D341Med (cell line): ENCODE data around the gene BORA.
"Not testable (repeated sequence)": the region's sequence is repeated elsewhere in the genome, so short reads cannot be mapped to it uniquely, and the experiment has no call there.

Experiments used
- DNase-seq: peaks from one replicate; pipeline ENCODE4 v3.0.0; 2012; ENCODE audit warnings: low spot score

Gene BORA

GRCh38 chr13:72727417-72728289, at the start of gene BORA, which contains the start of gene MZT1:
BORA (plus strand) TSS chr13:72727923; CDS start chr13:72728941, 1,018 bp downstream.
MZT1 (minus strand) TSS chr13:72727629; CDS start chr13:72727602, 27 bp downstream.
- peak; percentile 94 for DNase-seq

GRCh38 chr13:72678312-72678711, 49.4 kb upstream of the BORA start:
- DNase-seq, result no peak

DNA sequence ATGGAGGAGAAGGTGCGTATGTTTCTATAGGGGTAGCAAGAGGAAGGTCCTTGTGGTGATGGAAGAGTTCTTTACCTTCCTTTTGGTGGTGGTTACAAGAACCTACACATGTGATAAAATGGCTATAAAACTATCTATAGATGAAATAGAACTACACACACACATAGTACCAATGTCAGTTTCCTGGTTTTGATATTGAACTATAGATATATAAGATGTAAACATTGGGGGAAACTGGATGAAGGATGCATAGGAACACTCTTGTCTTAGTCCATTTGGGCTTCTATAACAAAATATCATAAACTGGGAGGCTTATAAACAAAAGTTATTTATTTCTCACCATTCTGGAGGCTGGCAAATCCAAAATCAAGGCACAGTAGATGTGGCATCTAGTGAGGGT, 47.4 kb upstream of the BORA start:
- DNase-seq, result no peak

- DNase-seq, result no peak
Observed at GRCh38 chr13:72686766-72687165, 41.0 kb upstream of the BORA start.

DNA sequence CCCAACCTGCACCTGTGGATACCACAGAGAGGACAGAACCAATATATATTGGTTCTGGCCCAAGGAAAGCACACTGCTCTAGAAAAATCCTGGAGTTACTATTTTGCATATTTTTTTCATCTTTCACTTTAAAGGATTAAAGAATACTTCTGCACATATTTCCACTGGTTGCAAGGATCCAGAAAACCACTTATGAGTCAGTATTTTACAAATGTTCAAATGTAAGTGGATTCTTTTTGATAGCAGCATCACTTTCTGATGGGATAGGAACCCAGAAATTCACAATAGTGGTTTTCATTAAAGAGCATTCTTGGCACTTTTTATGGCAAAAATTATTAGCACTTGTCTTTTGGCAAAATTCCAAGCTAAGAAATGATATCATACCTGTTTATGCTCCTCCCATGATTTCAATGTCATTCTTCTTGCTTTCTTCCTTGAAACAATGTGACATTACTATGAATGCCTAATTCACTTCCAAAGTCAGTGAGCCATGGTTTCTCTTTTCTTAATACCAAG, 38.5 kb upstream of the BORA start:
- DNase-seq, result no peak

- DNase-seq, result no peak
Observed at GRCh38 chr13:72692884-72693514, 34.7 kb upstream of the BORA start.

DNA sequence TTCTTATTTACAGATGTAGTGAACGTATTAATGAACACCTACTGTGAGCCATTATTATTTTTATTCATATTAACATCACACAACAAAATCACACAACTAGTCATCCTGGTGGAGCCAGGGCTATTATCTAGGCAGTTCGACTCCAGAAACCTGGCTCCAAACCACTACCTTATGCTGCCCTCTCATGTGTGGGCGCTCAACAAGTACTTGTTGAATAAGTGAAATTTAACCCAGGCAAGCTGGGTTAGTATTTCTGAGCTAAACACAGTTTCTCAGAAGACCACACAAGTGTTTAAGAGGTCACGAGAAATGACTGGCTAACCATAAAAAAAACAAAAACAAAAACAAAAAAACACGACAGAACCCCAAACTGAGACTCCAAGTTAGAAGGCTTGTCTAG, 33.9 kb upstream of the BORA start:
- DNase-seq, result no peak

GRCh38 chr13:72694314-72694713, 33.4 kb upstream of the BORA start:
- no peak for DNase-seq

GRCh38 chr13:72696579-72696978, 31.1 kb upstream of the BORA start:
- DNase-seq, result no peak

- no peak for DNase-seq
Observed at GRCh38 chr13:72698164-72698563, 29.6 kb upstream of the BORA start.

DNA sequence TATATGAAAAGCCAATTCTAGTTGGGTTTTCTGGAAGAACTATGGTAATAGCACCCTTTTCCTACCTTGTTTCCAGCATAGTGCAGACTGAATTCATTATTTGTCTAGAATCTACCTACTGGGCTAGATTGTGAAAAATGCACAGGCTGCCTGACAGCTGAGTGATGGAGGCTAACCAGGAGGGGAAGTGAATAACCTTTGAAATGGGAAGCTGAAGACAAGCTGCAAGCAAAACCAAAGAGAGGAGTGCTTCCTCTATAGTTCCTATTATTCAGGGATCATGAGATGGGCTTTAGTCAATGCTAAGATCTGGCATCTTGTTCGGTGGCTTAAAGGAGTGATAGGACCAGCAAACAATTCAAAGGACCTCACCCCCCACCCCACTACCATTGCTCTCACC, 27.2 kb upstream of the BORA start:
- DNase-seq, result no peak

GRCh38 chr13:72716776-72717175, 10.9 kb upstream of the BORA start:
- no peak for DNase-seq

GRCh38 chr13:72726185-72726584, 1.5 kb upstream of the BORA start:
- not testable (repeated sequence) for DNase-seq

GRCh38 chr13:72726726-72727416, 852 bp upstream of the BORA start:
- DNase-seq, result peak; percentile 79

DNA sequence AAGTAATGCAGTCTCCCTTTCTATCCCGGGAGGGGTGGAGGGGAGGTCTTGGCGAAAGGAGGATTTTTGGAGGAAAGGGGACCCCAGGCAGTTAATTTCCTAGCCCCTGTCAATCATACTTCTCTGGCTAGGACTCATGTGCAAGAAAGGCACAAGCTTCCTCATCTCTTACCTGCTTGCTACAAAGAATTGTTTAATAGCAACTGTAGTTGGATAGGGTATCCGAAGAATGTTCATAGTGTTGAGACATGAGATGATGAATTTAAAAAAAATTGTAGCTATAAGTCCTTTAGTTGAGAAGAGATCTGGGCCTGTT, 525 bp downstream of the BORA start:
- DNase-seq, result no peak

DNA sequence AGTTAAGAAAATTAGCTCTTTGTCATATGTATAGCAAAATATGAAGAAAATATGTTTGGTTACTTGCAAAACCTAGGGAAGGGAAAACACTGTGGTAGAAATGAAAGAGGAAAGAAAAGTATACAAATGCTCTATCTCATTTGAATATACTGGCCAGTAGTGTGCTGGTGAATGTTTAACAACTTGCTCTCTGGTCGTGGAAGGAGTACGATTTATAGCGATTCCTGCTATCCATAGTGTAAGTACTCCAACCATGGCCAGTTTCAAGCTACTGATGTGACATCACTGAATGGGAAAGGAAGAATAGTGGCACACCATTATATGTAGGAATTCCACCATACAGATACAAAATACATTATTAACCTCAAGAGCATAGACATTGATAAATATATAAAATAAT, 9.3 kb downstream of the BORA start:
- DNase-seq, result no peak

- no peak for DNase-seq
Observed at GRCh38 chr13:72740015-72740414, 12.3 kb downstream of the BORA start.

GRCh38 chr13:72745260-72745659, 17.5 kb downstream of the BORA start:
- DNase-seq, result no peak

DNA sequence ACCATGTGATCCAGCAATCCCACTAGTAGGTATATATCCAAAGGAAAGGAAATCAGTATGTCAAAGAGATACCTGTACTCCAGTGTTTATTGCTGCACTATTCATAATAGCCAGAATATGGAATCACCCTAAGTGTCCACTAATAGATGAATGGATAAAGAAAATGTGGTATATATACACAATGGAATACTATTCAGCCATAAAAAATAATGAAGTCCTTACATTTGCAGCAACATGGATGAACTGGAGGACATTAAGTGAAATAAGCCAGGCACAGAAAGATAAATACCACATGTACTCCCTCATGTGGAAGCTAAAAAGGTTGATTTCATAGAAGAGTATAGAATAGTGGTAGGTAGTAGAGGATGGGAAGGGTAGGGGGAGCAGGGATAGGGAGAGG, 23.5 kb downstream of the BORA start:
- no peak for DNase-seq

DNA sequence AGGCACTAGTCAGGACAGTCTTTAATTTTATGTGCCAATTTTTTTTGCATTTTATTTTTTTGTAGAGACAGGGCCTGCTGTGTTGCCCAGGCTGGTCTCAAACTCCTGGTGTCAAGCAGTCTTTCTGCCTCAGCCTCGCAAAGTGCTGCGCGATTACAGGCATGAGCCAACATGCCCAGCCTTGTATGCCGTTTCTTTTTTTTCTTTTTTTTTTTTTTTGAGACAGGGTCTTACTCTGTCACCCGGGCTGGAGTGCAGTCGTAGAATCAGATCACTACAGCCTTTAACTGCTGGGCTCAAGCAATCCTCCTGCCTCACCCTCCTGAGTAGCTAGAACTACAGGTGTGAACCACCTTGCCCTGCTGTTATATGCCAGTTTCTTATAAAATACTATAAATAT, 26.4 kb downstream of the BORA start:
- DNase-seq, result no peak

GRCh38 chr13:72757792-72758535, 30.2 kb downstream of the BORA start:
- no peak for DNase-seq

GRCh38 chr13:72760189-72760588, 32.5 kb downstream of the BORA start:
- DNase-seq, result no peak
